IMR-90 (cell line): ENCODE results near the gene LRRC61. TPM values are rescaled to one million over a fixed set of nuclear protein-coding genes. Genes with fewer than 3 reads are reported as not detected.

Source experiments
- ATAC-seq: fragments of 200-7000 bp; cut with Tn5 transposase; 2 replicates; pipeline ENCODE4 v1.9.1; 2020; ENCODE audit warnings: low read depth, mild to moderate bottlenecking, moderate library complexity
- BruUV-seq: library from RNA; stranded (reverse); fragments of 400-500 nt; replicated peaks from 2 replicates; lab custom pipeline; 2021; lab: Mats Ljungman, UMichigan
- CTCF ChIA-PET: fragments of 300-600 bp; formaldehyde crosslinking; extraction: SDS; loops from one replicate; lab custom pipeline; 2021; ENCODE audit warnings: antibody characterized with exemption; lab: Yijun Ruan, JAX
- POLR2A ChIA-PET: fragments of 300-600 bp; sonication (Branson Sonifier 250); formaldehyde crosslinking; loops from one replicate; lab custom pipeline; 2022; ENCODE audit warnings: antibody characterized with exemption; ENCODE audit not compliant: unreplicated experiment; lab: Charles Lee
- DNase-seq: peaks from one replicate; pipeline ENCODE4 v3.0.0; 2013
- H2AFZ ChIP-seq: replicated peaks from 2 replicates; pipeline ENCODE3; 2013; ENCODE audit warnings: low read length, mild to moderate bottlenecking; ENCODE audit not compliant: poor library complexity
- H2AK5ac ChIP-seq: 2 replicates; pipeline ENCODE4 v1.6.1; 2013; ENCODE audit warnings: low read depth, low read length, inconsistent platforms
- H2AK9ac ChIP-seq: replicated peaks from 2 replicates; pipeline ENCODE3; 2013; ENCODE audit warnings: mild to moderate bottlenecking, low read depth, low read length, moderate library complexity; ENCODE audit not compliant: poor library complexity
- H2BK120ac ChIP-seq: 2 replicates; pipeline ENCODE4 v1.6.1; 2013; ENCODE audit warnings: low read depth, low read length, inconsistent platforms
- H2BK15ac ChIP-seq: 3 replicates; pipeline ENCODE4 v1.6.1; 2013; ENCODE audit warnings: low read depth, low read length, inconsistent platforms
- H2BK20ac ChIP-seq: 2 replicates; pipeline ENCODE4 v1.6.1; 2013; ENCODE audit warnings: low read depth, mild to moderate bottlenecking, inconsistent platforms, low read length, moderate library complexity
- H2BK5ac ChIP-seq: 2 replicates; pipeline ENCODE4 v1.6.1; 2013; ENCODE audit warnings: mild to moderate bottlenecking, low read depth, low read length, inconsistent platforms; ENCODE audit not compliant: poor library complexity, severe bottlenecking
- H3K14ac ChIP-seq: replicated peaks from 2 replicates; pipeline ENCODE4 v1.6.1; 2013; ENCODE audit warnings: low read depth, low read length, inconsistent platforms
- H3K18ac ChIP-seq: 2 replicates; pipeline ENCODE4 v1.6.1; 2013; ENCODE audit warnings: low read depth, low read length, control low read depth
- H3K23ac ChIP-seq: 2 replicates; pipeline ENCODE4 v1.6.1; 2013; ENCODE audit warnings: low read depth, low read length, inconsistent platforms
- H3K27ac ChIP-seq: 2 replicates; pipeline ENCODE4 v1.5.1; 2013; ENCODE audit warnings: mild to moderate bottlenecking, control low read depth, low read length; ENCODE audit not compliant: insufficient read depth
- H3K27me3 ChIP-seq: 2 replicates; pipeline ENCODE4 v1.6.1; 2013; ENCODE audit warnings: low read length; ENCODE audit not compliant: control insufficient read depth, insufficient read depth
- H3K36me3 ChIP-seq: 2 replicates; pipeline ENCODE4 v1.6.1; 2013; ENCODE audit warnings: low read length, mixed read lengths; ENCODE audit not compliant: control insufficient read depth, insufficient read depth
- H3K4ac ChIP-seq: 2 replicates; pipeline ENCODE4 v1.6.1; 2013; ENCODE audit warnings: low read depth, low read length, inconsistent platforms
- H3K4me1 ChIP-seq: 2 replicates; pipeline ENCODE4 v1.6.1; 2013; ENCODE audit warnings: low read length, mixed read lengths; ENCODE audit not compliant: control insufficient read depth, insufficient read depth
- H3K4me2 ChIP-seq: 2 replicates; pipeline ENCODE4 v1.6.1; 2013; ENCODE audit warnings: low read depth, mild to moderate bottlenecking, control low read depth, low read length, moderate library complexity
- H3K4me3 ChIP-seq: 2 replicates; pipeline ENCODE4 v1.5.1; 2013; ENCODE audit warnings: low read depth, mild to moderate bottlenecking, control low read depth, low read length, moderate library complexity; ENCODE audit not compliant: insufficient read depth
- H3K56ac ChIP-seq: 2 replicates; pipeline ENCODE4 v1.6.1; 2013; ENCODE audit warnings: low read length, inconsistent platforms; ENCODE audit not compliant: insufficient read depth; ENCODE audit errors: extremely low read depth
- H3K79me1 ChIP-seq, 2 experiments: 2 replicates each; pipeline ENCODE4 v1.6.1; 2013; ENCODE audit warnings: low read length in 2 of 2, inconsistent platforms in 1 of 2, low read depth in 1 of 2
- H3K9ac ChIP-seq: 2 replicates; pipeline ENCODE4 v1.6.1; 2013; ENCODE audit warnings: low read depth, low read length, control low read depth
- H3K9me1 ChIP-seq: 2 replicates; pipeline ENCODE4 v1.6.1; 2013; ENCODE audit warnings: low read length, inconsistent platforms; ENCODE audit not compliant: insufficient read depth
- H3K9me3 ChIP-seq: 2 replicates; pipeline ENCODE4 v1.6.1; 2013; ENCODE audit warnings: low read length; ENCODE audit not compliant: control insufficient read depth, insufficient read depth
- H4K20me1 ChIP-seq: 2 replicates; pipeline ENCODE4 v1.6.1; 2013; ENCODE audit warnings: low read length, inconsistent platforms; ENCODE audit not compliant: insufficient read depth
- H4K5ac ChIP-seq: 2 replicates; pipeline ENCODE4 v1.6.1; 2013; ENCODE audit warnings: mild to moderate bottlenecking, low read depth, low read length, control low read depth
- H4K8ac ChIP-seq, 2 experiments: 2 replicates each; pipeline ENCODE4 v1.6.1; 2013; ENCODE audit warnings: low read depth in 2 of 2, low read length in 2 of 2, control low read depth in 1 of 2, inconsistent platforms in 1 of 2
- H4K91ac ChIP-seq: 2 replicates; pipeline ENCODE4 v1.6.1; 2013; ENCODE audit warnings: low read depth, low read length, inconsistent platforms; ENCODE audit not compliant: insufficient read depth
- BHLHE40 ChIP-seq: fragments of 150-350 bp; IDR thresholded peaks from 2 replicates; pipeline ENCODE4 v1.6.1; 2016; ENCODE audit warnings: mild to moderate bottlenecking, low read depth, low read length
- CEBPB ChIP-seq: IDR thresholded peaks from 2 replicates; pipeline ENCODE4 v1.6.1; 2012; ENCODE audit warnings: low read depth, low read length, improper control_type of control experiment
- CHD1 ChIP-seq: IDR thresholded peaks from 2 replicates; pipeline ENCODE4 v1.6.1; 2012; ENCODE audit warnings: low read depth, low read length, improper control_type of control experiment
- CTCF ChIP-seq: conservative IDR thresholded peaks from 2 replicates; pipeline ENCODE4 v1.5.1; 2012; ENCODE audit warnings: mild to moderate bottlenecking, low read depth, low read length, improper control_type of control experiment
- ELK1 ChIP-seq: fragments of 150-350 bp; IDR thresholded peaks from 2 replicates; pipeline ENCODE4 v1.6.1; 2016; ENCODE audit warnings: low read depth, mild to moderate bottlenecking, low read length, moderate library complexity, borderline replicate concordance
- FOS ChIP-seq: fragments of 150-350 bp; IDR thresholded peaks from 2 replicates; pipeline ENCODE4 v1.6.1; 2016; ENCODE audit warnings: low read depth, low read length
- MAFK ChIP-seq: IDR thresholded peaks from 2 replicates; pipeline ENCODE4 v1.6.1; 2012; ENCODE audit warnings: low read depth, low read length, improper control_type of control experiment
- MAZ ChIP-seq: IDR thresholded peaks from 2 replicates; pipeline ENCODE4 v1.6.1; 2012; ENCODE audit warnings: low read depth, mild to moderate bottlenecking, low read length, improper control_type of control experiment, moderate library complexity, borderline replicate concordance
- MXI1 ChIP-seq: IDR thresholded peaks from 2 replicates; pipeline ENCODE4 v1.6.1; 2012; ENCODE audit warnings: low read depth, mild to moderate bottlenecking, low read length, moderate library complexity, borderline replicate concordance
- NFE2L2 ChIP-seq: fragments of 150-350 bp; IDR thresholded peaks from 2 replicates; pipeline ENCODE4 v1.6.1; 2016; ENCODE audit warnings: low read depth, mild to moderate bottlenecking, low read length
- POLR2A ChIP-seq: IDR thresholded peaks from 2 replicates; pipeline ENCODE4 v1.6.1; 2012; ENCODE audit warnings: mild to moderate bottlenecking, low read depth, low read length
- RAD21 ChIP-seq: IDR thresholded peaks from 2 replicates; pipeline ENCODE4 v1.6.1; 2012; ENCODE audit warnings: low read length, improper control_type of control experiment
- RCOR1 ChIP-seq: IDR thresholded peaks from 2 replicates; pipeline ENCODE4 v1.6.1; 2012; ENCODE audit warnings: mild to moderate bottlenecking, low read length, improper control_type of control experiment; ENCODE audit not compliant: insufficient replicate concordance
- RFX5 ChIP-seq: IDR thresholded peaks from 2 replicates; pipeline ENCODE4 v1.8.0; 2012; ENCODE audit warnings: low read depth, mild to moderate bottlenecking, low read length, moderate library complexity
- SMC3 ChIP-seq: fragments of 150-350 bp; IDR thresholded peaks from 2 replicates; pipeline ENCODE4 v1.6.1; 2016; ENCODE audit warnings: low read depth, mild to moderate bottlenecking, antibody characterized with exemption, low read length, moderate library complexity
- USF2 ChIP-seq: fragments of 150-350 bp; IDR thresholded peaks from 2 replicates; pipeline ENCODE4 v1.6.1; 2017; ENCODE audit warnings: mild to moderate bottlenecking, antibody characterized with exemption, low read length, low read depth
- WGBS, 2 experiments: methylation state at CpG; one replicate each; pipeline versions ENCODE4 v1.1.5 to v1.1.7; 2013; ENCODE audit warnings: missing lambda C conversion rate in 2 of 2; ENCODE audit not compliant: insufficient read length in 1 of 2; ENCODE audit errors: extremely low coverage in 2 of 2; 5-methylcytosine and 5-hydroxymethylcytosine counted together
- dilution Hi-C: fragments of 300-500 bp; cut with HindIII; formaldehyde crosslinking; loops from one replicate; pipeline ENCODE4 v1.14.3; 2018; ENCODE audit warnings: low sequenced_read_pairs; ENCODE audit not compliant: unreplicated experiment
- in situ Hi-C: fragments of 300-500 bp; cut with MboI; formaldehyde crosslinking; loops from 3 replicates; pipeline ENCODE4 v1.14.3; 2019; ENCODE audit warnings: low sequenced_read_pairs, inconsistent platforms, mixed read lengths
- intact Hi-C: fragments of 100-400 bp; cut with micrococcal nuclease; formaldehyde crosslinking; loops from 2 replicates; pipeline ENCODE4 v1.10.0; 2022
- polyA plus RNA-seq, 3 experiments: library from polyadenylated mRNA; depleted of rRNA; stranded (reverse); fragments of >200 nt; gene quantifications; 2 replicates each; pipeline ENCODE4 v1.2.3, GENCODE V29; 2012; ENCODE audit warnings: low replicate concordance in 1 of 3
- total RNA-seq: library from RNA; depleted of rRNA; stranded (reverse); fragments of >200 nt; gene quantifications from 2 replicates; pipeline ENCODE4 v1.2.3, GENCODE V29; 2012

The LRRC61 gene
- total and polyA plus RNA-seq, 2 of the 4 experiments (the other 2 are of a cell fraction): 0.07 TPM; not detected in 1

GRCh38 chr7:150307904-150308303, 15.3 kb upstream of the LRRC61 start:
- H3K4me1 ChIP-seq: peaks cover 3% of the 10 kb centered on the region; the same call in 1 of the 2 replicates
- no peak overlapping the region for H3K4me2 ChIP-seq
- H3K56ac ChIP-seq: no peak overlapping the region
- no peak overlapping the region for H4K8ac ChIP-seq
- no TSS peak for BruUV-seq
- TF ChIP-seq USF2 (no peak), CHD1 (no peak), FOS (no peak), CTCF (no peak), POLR2A (no peak), SMC3 (no peak), RFX5 (no peak), MXI1 (no peak), CEBPB (no peak), ELK1 (no peak), MAZ (no peak), MAFK (no peak), RAD21 (no peak), NFE2L2 (no peak), RCOR1 (no peak), BHLHE40 (no peak)
- no peak overlapping the region for H3K18ac ChIP-seq
- H3K36me3 ChIP-seq: no peaks in the 10 kb centered on the region
- intact Hi-C loops: no loop called here
- in situ Hi-C loops: loop anchor here (25.0 kb wide), 1 partner anchor 429 kb away; the partner anchor contains the start of gene GIMAP5
- H3K9me1 ChIP-seq: 0 out of 2 replicates have a peak, but pooled peaks cover 3% of the 10 kb centered on the region
- no peak overlapping the region for H3K4ac ChIP-seq
- H2AK5ac ChIP-seq: no peak overlapping the region
- no peak overlapping the region for H4K5ac ChIP-seq
- no peaks in the 10 kb centered on the region for H3K79me1 ChIP-seq
- dilution Hi-C loops: no loop called here
- no peak overlapping the region for H3K14ac ChIP-seq
- no peak overlapping the region for H3K27ac ChIP-seq
- H3K9ac ChIP-seq: no peak overlapping the region
- no peak overlapping the region for H2AK9ac ChIP-seq
- CTCF ChIA-PET: no interaction called here
- H3K4me3 ChIP-seq: no peak overlapping the region
- whole genome bisulfite sequencing, 2 experiments: 81 to 100% methylated on average over 1 to 7 of the region's 9 CpGs
- H2BK15ac ChIP-seq: no peak overlapping the region
- no peak overlapping the region for H2BK20ac ChIP-seq
- H3K27me3 ChIP-seq: no peaks in the 10 kb centered on the region
- H3K23ac ChIP-seq: no peak overlapping the region
- no peak overlapping the region for H2AFZ ChIP-seq
- no peaks in the 10 kb centered on the region for H4K20me1 ChIP-seq
- H3K9me3 ChIP-seq: 0 out of 2 replicates have a peak, but pooled peaks cover 2% of the 10 kb centered on the region
- H2BK5ac ChIP-seq: no peak overlapping the region
- ATAC-seq (no peak), DNase-seq (no peak)
- H2BK120ac ChIP-seq: no peak overlapping the region
- POLR2A ChIA-PET: no interaction called here
- H4K91ac ChIP-seq: no peak overlapping the region
